Measurements from ENCODE around the gene CRYBG1.

CRYBG1 gene

DNA sequence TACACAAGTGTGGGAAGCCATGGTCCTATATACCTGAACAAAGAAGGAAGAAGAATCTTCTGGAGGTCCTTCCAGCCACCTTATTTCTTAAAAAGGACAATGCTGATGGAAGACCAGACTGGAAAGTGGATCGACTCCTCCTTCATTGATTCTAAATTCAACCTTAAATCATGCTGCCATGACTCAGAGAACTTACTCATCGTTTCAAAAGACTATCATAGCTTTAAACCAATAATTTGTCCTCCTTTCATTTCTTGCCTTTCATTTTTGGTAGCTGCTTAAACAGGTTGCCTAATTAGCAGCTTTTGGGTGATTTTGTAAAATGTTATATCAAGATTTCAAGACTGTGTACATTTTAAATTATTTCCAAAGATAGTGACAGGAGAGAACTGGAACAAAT lies 208.0 kb downstream of the CRYBG1 start:
- H3K4me3 ChIP-seq (ENCODE audit: low read depth, low read length) = no peak overlapping the region
- TF ChIP-seq, protein P1, sequence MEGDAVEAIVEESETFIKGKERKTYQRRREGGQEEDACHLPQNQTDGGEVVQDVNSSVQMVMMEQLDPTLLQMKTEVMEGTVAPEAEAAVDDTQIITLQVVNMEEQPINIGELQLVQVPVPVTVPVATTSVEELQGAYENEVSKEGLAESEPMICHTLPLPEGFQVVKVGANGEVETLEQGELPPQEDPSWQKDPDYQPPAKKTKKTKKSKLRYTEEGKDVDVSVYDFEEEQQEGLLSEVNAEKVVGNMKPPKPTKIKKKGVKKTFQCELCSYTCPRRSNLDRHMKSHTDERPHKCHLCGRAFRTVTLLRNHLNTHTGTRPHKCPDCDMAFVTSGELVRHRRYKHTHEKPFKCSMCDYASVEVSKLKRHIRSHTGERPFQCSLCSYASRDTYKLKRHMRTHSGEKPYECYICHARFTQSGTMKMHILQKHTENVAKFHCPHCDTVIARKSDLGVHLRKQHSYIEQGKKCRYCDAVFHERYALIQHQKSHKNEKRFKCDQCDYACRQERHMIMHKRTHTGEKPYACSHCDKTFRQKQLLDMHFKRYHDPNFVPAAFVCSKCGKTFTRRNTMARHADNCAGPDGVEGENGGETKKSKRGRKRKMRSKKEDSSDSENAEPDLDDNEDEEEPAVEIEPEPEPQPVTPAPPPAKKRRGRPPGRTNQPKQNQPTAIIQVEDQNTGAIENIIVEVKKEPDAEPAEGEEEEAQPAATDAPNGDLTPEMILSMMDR (IDR thresholded peaks at IDR 0.05; ENCODE audit: borderline replicate concordance, insufficient read depth, low read depth, low read length) = no peak

DNA sequence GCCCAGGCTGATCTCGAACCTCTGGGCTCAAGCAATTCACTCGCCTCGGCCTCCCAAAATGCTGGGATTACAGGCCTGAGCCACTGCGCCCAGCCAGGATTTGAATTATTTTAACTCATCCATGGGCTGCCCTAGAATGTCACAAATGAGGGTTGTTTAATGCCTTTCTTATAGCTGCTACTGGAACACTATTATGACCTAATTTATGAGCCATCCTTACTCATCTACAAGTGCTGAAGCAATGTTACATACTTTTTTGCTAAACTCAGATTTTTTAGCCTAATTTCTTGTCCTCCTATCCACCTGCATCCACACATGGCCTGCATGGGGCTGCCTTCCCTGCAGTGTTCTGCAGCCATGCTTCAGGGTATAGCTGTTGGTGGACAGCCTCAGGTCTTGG lies 208.9 kb downstream of the CRYBG1 start:
- H3K4me3 ChIP-seq (ENCODE audit: low read depth, low read length) = no peak overlapping the region

DNA sequence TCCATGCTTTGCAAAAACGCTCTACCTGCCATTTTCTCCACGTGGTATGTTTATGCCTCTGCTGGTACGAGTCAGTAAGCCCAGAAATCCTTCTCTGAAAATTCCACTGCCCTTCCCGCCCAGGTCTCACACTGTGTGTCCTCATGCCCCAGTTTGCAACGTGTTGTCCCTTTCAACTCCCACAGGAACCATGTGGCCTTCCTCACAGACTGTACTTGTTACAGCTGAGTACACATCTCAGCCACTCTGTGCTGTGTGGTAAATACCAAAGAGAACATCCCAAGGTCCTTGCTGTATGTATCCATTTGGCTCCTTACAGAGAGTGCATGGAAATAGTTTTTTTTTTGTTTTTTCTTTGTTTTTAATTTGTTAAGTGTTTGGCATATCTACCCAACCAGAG lies 211.9 kb downstream of the CRYBG1 start:
- H3K4me3 ChIP-seq (ENCODE audit: low read depth, low read length) = no peak overlapping the region
- TF ChIP-seq, protein P1 (IDR thresholded peaks at IDR 0.05; ENCODE audit: borderline replicate concordance, insufficient read depth, low read depth, low read length) = no peak

More for the DNA sequence above, 208.9 kb downstream of the CRYBG1 start:
- TF ChIP-seq, protein P1 (IDR thresholded peaks at IDR 0.05; ENCODE audit: borderline replicate concordance, insufficient read depth, low read depth, low read length) = no peak

DNA sequence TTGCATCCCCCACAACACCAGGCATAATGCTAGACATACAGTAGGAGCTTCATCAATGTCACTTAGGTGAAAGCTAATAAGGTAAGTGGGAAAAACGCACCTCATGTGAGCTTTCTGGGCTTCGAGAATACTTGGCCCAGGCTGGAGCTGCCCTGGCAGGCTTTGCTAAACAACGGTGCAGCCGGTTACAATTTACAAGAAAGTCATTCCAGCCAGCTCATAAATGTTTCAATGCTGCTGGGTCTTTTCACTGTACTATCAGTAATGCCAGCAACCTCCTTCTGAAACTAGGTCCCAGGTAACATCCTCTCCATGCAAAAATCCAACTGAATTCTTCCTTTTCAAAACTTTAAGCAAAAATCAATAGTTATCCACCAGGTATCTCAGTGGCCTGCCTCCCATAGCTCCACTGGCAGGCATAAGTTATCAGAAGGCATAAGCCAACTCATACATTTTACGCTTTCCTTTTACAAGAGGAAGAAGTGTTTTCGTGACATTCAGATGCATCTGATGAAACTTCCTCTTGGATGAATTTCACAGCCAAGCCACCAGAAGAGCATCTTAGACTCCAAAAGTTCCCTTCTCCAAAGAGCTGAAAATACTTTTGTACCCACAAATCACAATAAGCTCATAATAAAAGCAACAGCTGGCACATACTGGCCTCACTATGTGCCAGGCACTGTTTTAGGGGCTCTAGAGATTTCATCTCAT lies 212.5 kb downstream of the CRYBG1 start:
- TF ChIP-seq, protein P1 (IDR thresholded peaks at IDR 0.05; ENCODE audit: borderline replicate concordance, insufficient read depth, low read depth, low read length) = no peak
- H3K4me3 ChIP-seq (ENCODE audit: low read depth, low read length) = no peak overlapping the region

DNA sequence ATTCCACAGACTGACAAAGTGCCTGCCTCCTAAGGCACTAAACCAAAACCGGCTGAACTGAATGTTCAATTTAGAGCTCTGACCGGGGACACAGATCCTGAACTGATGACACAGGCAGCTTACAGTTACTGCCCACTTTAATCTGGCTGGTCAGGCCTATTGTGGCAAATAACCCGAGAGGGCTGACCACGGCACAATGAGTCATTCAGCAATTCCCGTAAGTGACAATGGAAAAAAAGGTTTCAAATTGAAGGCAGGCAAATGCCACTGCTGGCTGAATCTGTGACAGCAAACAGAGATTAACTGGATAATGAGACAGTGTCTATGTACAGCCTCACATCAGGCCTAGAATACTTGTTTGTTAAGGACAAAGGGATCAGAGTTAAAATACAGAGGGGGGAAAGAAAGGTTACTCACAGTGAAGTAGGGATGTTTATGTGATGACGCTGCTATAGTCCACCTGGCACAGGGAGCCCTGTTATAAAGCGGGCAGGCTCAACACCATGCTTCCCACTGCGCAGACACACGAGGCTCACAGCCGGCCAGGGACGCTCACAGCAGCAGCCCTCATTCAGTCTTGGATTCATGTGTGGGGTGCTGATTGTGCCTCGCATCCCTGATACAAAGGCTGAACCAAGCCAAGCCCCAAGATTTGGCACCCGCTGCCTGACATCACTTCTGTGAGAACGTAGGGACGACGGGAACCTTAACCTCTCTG lies 214.4 kb downstream of the CRYBG1 start:
- TF ChIP-seq, protein P1 (IDR thresholded peaks at IDR 0.05; ENCODE audit: borderline replicate concordance, insufficient read depth, low read depth, low read length) = no peak

DNA sequence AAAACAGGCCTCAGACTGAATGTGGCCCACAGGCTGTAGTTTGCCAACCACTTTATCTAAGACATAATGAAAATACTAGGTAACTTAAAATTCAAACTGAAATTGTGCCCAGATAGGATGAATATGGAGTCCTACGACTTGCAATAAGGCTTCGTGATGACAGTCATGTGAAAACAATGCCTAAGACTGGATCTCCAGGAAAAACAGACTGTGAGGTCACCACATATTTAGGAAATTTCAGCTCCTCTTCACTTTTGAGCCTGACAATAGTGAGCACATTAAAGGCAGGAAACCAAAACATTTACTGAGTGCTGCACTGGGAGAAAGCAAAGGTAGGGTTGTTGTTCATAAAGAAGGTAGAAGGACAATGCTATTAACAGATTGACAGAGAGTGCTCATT lies 218.8 kb downstream of the CRYBG1 start:
- TF ChIP-seq, protein P1 (IDR thresholded peaks at IDR 0.05; ENCODE audit: borderline replicate concordance, insufficient read depth, low read depth, low read length) = no peak
- H3K4me3 ChIP-seq (ENCODE audit: low read depth, low read length) = no peak overlapping the region

More for the DNA sequence above, 214.4 kb downstream of the CRYBG1 start:
- no peak overlapping the region for H3K4me3 ChIP-seq (ENCODE audit: low read depth, low read length)

DNA sequence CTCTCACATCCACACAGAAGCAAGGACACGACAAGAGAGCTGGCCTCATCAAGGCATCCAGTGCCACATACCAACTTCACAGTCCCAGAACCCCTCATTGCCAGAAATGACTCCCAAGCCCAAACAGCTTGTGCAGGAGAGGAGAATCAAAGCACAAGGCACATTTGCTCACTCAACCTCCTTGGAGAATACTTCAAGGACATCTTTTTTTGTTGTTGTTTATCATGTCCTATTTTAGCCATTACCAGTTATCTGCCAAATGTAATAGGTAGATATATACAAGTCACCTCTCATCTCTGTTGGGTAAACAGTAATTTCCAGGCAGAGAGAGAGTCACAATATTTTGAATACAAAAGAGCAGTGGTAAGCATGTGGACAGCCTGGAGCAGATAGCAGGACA lies 221.0 kb downstream of the CRYBG1 start:
- TF ChIP-seq, protein P1 (IDR thresholded peaks at IDR 0.05; ENCODE audit: borderline replicate concordance, insufficient read depth, low read depth, low read length) = no peak
- no peak overlapping the region for H3K4me3 ChIP-seq (ENCODE audit: low read depth, low read length)
